EL (cell line): ENCODE measurements around the gene RGS16.
"Not testable (repeated sequence)": the region's sequence is repeated elsewhere in the genome, so short reads cannot be mapped to it uniquely, and the experiment has no call there.

Experiments
- DNase-seq: peaks from one replicate; pipeline ENCODE4 v3.0.0-alpha.2; 2016

Gene RGS16

GRCh38 chr1:182604175-182605164 lies at the start of gene RGS16:
Gene RGS16 (minus strand): TSS chr1:182604389. CDS start chr1:182604259, 130 bp downstream.
- DNase-seq: peak; percentile 81

GRCh38 chr1:182653986-182654385 lies 49.8 kb upstream of the RGS16 start:
- no peak for DNase-seq

GRCh38 chr1:182652933-182653332 lies 48.7 kb upstream of the RGS16 start:
- no peak for DNase-seq

- no peak for DNase-seq
Observed at GRCh38 chr1:182651339-182651724, 47.1 kb upstream of the RGS16 start.

GRCh38 chr1:182650678-182651338 lies 46.6 kb upstream of the RGS16 start:
- DNase-seq: no peak

GRCh38 chr1:182649041-182649440 lies 44.9 kb upstream of the RGS16 start:
- DNase-seq: no peak

GRCh38 chr1:182646739-182647138 lies 42.5 kb upstream of the RGS16 start:
- DNase-seq: no peak

GRCh38 chr1:182644886-182645285 lies 40.7 kb upstream of the RGS16 start:
- DNase-seq: no peak

- DNase-seq: no peak
Observed at GRCh38 chr1:182643699-182644098, 39.5 kb upstream of the RGS16 start.

- no peak for DNase-seq
Observed at GRCh38 chr1:182642461-182642860, 38.3 kb upstream of the RGS16 start.

- DNase-seq: no peak
Observed at GRCh38 chr1:182641561-182641960, 37.4 kb upstream of the RGS16 start.

- DNase-seq: no peak
Observed at GRCh38 chr1:182639330-182639729, 35.1 kb upstream of the RGS16 start.

- no peak for DNase-seq
Observed at GRCh38 chr1:182637769-182638168, 33.6 kb upstream of the RGS16 start.

GRCh38 chr1:182635871-182636270 lies 31.7 kb upstream of the RGS16 start:
- DNase-seq: no peak

GRCh38 chr1:182634306-182635072 lies 30.3 kb upstream of the RGS16 start:
- DNase-seq: no peak

GRCh38 chr1:182633657-182634281 lies 29.6 kb upstream of the RGS16 start:
- DNase-seq: no peak

- no peak for DNase-seq
Observed at GRCh38 chr1:182633031-182633430, 28.8 kb upstream of the RGS16 start.

GRCh38 chr1:182632441-182632857 lies 28.3 kb upstream of the RGS16 start:
- DNase-seq: not testable (repeated sequence)

GRCh38 chr1:182631954-182632353 lies 27.8 kb upstream of the RGS16 start:
- DNase-seq: no peak

- DNase-seq: no peak
Observed at GRCh38 chr1:182631053-182631677, 27.0 kb upstream of the RGS16 start.

GRCh38 chr1:182630586-182630985 lies 26.4 kb upstream of the RGS16 start:
- DNase-seq: peak; percentile 8

GRCh38 chr1:182629499-182630096 lies 25.4 kb upstream of the RGS16 start:
- DNase-seq: no peak
